ENCODE results near the gene USP26.

DNA sequence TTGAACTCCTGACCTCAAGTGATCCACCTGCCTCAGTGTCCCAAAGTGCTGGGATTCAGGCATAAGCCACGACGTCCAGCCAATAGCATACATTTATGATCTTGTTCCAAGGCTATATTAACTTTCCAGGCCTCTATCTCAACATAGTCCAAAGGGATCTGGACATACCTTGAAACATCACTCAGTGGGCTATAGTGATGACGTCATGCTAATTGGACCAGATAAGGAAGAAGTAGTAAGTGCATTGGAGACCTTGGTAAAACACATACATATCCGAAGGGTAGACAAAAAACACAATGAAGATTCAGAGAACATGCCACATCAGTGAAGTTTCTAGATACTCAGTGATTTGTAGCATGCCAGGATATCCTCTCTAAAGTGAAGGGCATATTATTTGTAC lies 37.4 kb upstream of the USP26 start:
- TF ChIP-seq, protein P1, sequence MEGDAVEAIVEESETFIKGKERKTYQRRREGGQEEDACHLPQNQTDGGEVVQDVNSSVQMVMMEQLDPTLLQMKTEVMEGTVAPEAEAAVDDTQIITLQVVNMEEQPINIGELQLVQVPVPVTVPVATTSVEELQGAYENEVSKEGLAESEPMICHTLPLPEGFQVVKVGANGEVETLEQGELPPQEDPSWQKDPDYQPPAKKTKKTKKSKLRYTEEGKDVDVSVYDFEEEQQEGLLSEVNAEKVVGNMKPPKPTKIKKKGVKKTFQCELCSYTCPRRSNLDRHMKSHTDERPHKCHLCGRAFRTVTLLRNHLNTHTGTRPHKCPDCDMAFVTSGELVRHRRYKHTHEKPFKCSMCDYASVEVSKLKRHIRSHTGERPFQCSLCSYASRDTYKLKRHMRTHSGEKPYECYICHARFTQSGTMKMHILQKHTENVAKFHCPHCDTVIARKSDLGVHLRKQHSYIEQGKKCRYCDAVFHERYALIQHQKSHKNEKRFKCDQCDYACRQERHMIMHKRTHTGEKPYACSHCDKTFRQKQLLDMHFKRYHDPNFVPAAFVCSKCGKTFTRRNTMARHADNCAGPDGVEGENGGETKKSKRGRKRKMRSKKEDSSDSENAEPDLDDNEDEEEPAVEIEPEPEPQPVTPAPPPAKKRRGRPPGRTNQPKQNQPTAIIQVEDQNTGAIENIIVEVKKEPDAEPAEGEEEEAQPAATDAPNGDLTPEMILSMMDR (IDR thresholded peaks at IDR 0.05) = no peak
- TF ChIP-seq POLR2A (IDR thresholded peaks at IDR 0.05; ENCODE audit: low read depth) = no peak
- no peak for TF ChIP-seq POLR2AphosphoS5 (IDR thresholded peaks at IDR 0.05)
